OCI-LY7 (cell line): ENCODE data around the gene THAP6. TPM values are rescaled to one million over a fixed set of nuclear protein-coding genes. Genes with fewer than 3 reads are reported as not detected.
"Not testable (repeated sequence)": the region's sequence is repeated elsewhere in the genome, so short reads cannot be mapped to it uniquely, and the experiment has no call there.

Experiments used
- BruUV-seq: library from RNA; stranded (reverse); fragments of 400-500 nt; replicated peaks from 2 replicates; lab custom pipeline; 2021; lab: Mats Ljungman, UMichigan
- CTCF ChIA-PET: fragments of 300-600 bp; sonication (Branson Sonifier 250); formaldehyde crosslinking; loops from one replicate; lab custom pipeline; 2022; ENCODE audit warnings: antibody characterized with exemption; ENCODE audit not compliant: unreplicated experiment; lab: Charles Lee
- POLR2A ChIA-PET: fragments of 300-600 bp; sonication (Branson Sonifier 250); formaldehyde crosslinking; loops from one replicate; lab custom pipeline; 2022; ENCODE audit warnings: antibody characterized with exemption; lab: Charles Lee
- DNase-seq: peaks from one replicate; pipeline ENCODE4 v3.0.0-alpha.2; 2015; ENCODE audit warnings: low spot score
- H2AFZ ChIP-seq: fragments of 200-600 bp; sonication (generic), shearing (Covaris generic); 2 replicates; pipeline ENCODE4 v1.6.1; 2014; ENCODE audit warnings: mild to moderate bottlenecking, antibody characterized with exemption, low read length, moderate library complexity
- H3K27ac ChIP-seq: fragments of 200-600 bp; sonication (generic); 2 replicates; pipeline ENCODE4 v1.5.1; 2014; ENCODE audit warnings: mixed run types, low read depth, mild to moderate bottlenecking, moderate library complexity, low read length, inconsistent platforms; ENCODE audit not compliant: poor library complexity, severe bottlenecking
- H3K36me3 ChIP-seq: fragments of 200-600 bp; sonication (generic); 2 replicates; pipeline ENCODE4 v1.6.1; 2014; ENCODE audit warnings: mild to moderate bottlenecking, antibody characterized with exemption, low read length, moderate library complexity, mixed read lengths; ENCODE audit not compliant: insufficient read depth
- H3K4me1 ChIP-seq: fragments of 200-600 bp; sonication (generic); 2 replicates; pipeline ENCODE4 v1.5.1; 2014; ENCODE audit warnings: mild to moderate bottlenecking, low read length; ENCODE audit not compliant: insufficient read depth, poor library complexity, severe bottlenecking
- H3K4me2 ChIP-seq: fragments of 200-600 bp; sonication (generic); 2 replicates; pipeline ENCODE4 v1.6.1; 2014; ENCODE audit warnings: mild to moderate bottlenecking, low read length
- H3K4me3 ChIP-seq: fragments of 200-600 bp; sonication (generic); 2 replicates; pipeline ENCODE4 v1.5.1; 2014; ENCODE audit warnings: mild to moderate bottlenecking, low read depth, low read length; ENCODE audit not compliant: poor library complexity, severe bottlenecking
- H3K79me2 ChIP-seq: fragments of 200-600 bp; sonication (generic); 2 replicates; pipeline ENCODE4 v1.6.1; 2016; ENCODE audit warnings: low read depth, mild to moderate bottlenecking, low read length, moderate library complexity, mixed read lengths; ENCODE audit not compliant: insufficient read depth
- H3K9me2 ChIP-seq: fragments of 200-600 bp; sonication (generic); 2 replicates; pipeline ENCODE4 v1.6.1; 2016; ENCODE audit warnings: mild to moderate bottlenecking, low read length, mixed read lengths; ENCODE audit not compliant: insufficient read depth
- H3K9me3 ChIP-seq: fragments of 200-600 bp; sonication (generic); 2 replicates; pipeline ENCODE4 v1.6.1; 2014; ENCODE audit warnings: mild to moderate bottlenecking, mixed run types, low read length, mixed read lengths
- H4K20me1 ChIP-seq: fragments of 200-600 bp; sonication (generic); 2 replicates; pipeline ENCODE4 v1.6.1; 2014; ENCODE audit warnings: mild to moderate bottlenecking, antibody characterized with exemption, low read length, moderate library complexity, mixed read lengths; ENCODE audit not compliant: insufficient read depth
- EZH2phosphoT487 ChIP-seq: fragments of 200-600 bp; sonication (generic); IDR thresholded peaks from 2 replicates; pipeline ENCODE4 v1.6.1; 2018; ENCODE audit warnings: low read depth, borderline replicate concordance, mild to moderate bottlenecking, mixed run types, antibody characterized with exemption, low read length, moderate library complexity, mixed read lengths
- intact Hi-C: fragments of 100-400 bp; cut with micrococcal nuclease; formaldehyde crosslinking; loops from one replicate; pipeline ENCODE4 v1.10.0; 2022; ENCODE audit not compliant: unreplicated experiment
- total RNA-seq, 2 experiments: library from RNA; depleted of rRNA in 1 of 2; stranded (reverse); fragments of >200 nt in 1 of 2; shearing (Covaris generic) in 1 of 2; gene quantifications; 2 replicates each; pipeline ENCODE4 v1.2.3, GENCODE V29; 2014 to 2022
- TF ChIP-seq, protein P1 (sequence below): fragments of 200-600 bp; sonication (generic); conservative IDR thresholded peaks from 2 replicates; pipeline ENCODE4 v1.5.1; 2014; ENCODE audit warnings: mild to moderate bottlenecking, antibody characterized with exemption, low read length, moderate library complexity, mixed read lengths

THAP6 gene
- total RNA-seq, 2 experiments from 2014 or later = 15.9 to 27.3 TPM

DNA sequence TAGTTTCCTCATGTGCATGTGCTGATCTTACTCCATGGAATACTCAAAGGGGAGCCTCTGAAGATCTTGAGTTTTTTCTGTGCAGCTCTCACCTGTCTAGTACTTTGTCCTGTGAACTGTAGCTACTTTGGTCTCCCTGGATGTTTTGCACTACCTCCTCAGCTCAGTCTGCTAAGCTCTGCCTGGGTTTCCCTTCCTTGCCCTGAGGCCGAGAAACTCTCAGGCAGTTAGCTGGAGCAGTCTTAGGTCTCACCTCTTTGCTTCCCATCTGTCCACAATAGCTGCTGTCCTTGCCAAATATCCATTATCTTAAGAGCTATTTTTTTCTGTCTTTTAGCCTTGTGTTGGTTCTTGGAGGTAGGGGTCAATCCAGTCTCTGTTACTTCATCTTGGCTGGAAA lies 11.6 kb downstream of the THAP6 start:
- no TSS peak for BruUV-seq
- no peak for TF ChIP-seq EZH2phosphoT487
- TF ChIP-seq, protein P1, sequence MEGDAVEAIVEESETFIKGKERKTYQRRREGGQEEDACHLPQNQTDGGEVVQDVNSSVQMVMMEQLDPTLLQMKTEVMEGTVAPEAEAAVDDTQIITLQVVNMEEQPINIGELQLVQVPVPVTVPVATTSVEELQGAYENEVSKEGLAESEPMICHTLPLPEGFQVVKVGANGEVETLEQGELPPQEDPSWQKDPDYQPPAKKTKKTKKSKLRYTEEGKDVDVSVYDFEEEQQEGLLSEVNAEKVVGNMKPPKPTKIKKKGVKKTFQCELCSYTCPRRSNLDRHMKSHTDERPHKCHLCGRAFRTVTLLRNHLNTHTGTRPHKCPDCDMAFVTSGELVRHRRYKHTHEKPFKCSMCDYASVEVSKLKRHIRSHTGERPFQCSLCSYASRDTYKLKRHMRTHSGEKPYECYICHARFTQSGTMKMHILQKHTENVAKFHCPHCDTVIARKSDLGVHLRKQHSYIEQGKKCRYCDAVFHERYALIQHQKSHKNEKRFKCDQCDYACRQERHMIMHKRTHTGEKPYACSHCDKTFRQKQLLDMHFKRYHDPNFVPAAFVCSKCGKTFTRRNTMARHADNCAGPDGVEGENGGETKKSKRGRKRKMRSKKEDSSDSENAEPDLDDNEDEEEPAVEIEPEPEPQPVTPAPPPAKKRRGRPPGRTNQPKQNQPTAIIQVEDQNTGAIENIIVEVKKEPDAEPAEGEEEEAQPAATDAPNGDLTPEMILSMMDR = no peak
- Histone ChIP-seq H3K36me3 (peaks cover 84% of the 10 kb centered on the region), H3K4me2 (no peak overlapping the region), H3K9me3 (0 out of 2 replicates have a peak, but pooled peaks cover 1% of the 10 kb centered on the region), H3K4me3 (no peak overlapping the region), H3K4me1 (no peaks in the 10 kb centered on the region), H3K9me2 (no peaks in the 10 kb centered on the region), H3K27ac (no peak overlapping the region), H4K20me1 (no peaks in the 10 kb centered on the region), H3K79me2 (no peaks in the 10 kb centered on the region; the same call in 1 of the 2 replicates), H2AFZ (no peak overlapping the region)
- intact Hi-C loops = no loop called here
- ChIA-PET CTCF (no interaction called here), POLR2A (interaction anchor here (4.1 kb wide), 1 partner anchor 10 kb away, joined by 19 read pairs; no protein-coding TSS in a partner anchor)
- no peak for DNase-seq

DNA sequence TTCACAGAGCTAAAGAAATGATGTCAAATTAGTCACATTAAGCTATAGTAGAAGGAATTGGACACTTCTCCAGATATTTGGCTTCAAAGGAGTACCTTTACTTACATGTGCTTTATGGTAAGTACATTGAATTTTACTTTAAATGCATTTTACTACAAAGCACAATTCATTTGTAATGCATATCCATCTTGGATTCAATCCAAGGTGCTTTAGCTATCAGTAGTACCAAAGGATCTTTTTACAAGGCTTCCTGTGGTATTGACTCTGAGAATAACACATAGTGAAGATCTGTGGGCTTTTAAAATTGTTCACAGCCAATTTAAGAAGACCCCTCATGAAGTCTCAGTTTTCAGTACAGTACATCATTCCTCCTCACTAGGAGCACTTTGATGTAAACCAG lies 13.2 kb downstream of the THAP6 start:
- DNase-seq = no peak
- BruUV-seq = no TSS peak
- intact Hi-C loops = no loop called here
- H3K4me1 ChIP-seq = no peaks in the 10 kb centered on the region
- no peak for TF ChIP-seq EZH2phosphoT487
- TF ChIP-seq, protein P1 = no peak
- peaks cover 87% of the 10 kb centered on the region for H3K36me3 ChIP-seq
- H3K79me2 ChIP-seq = no peaks in the 10 kb centered on the region
- no peaks in the 10 kb centered on the region for H3K9me2 ChIP-seq
- no peak overlapping the region for H3K27ac ChIP-seq
- no peak overlapping the region for H2AFZ ChIP-seq
- H3K9me3 ChIP-seq = 0 out of 2 replicates have a peak, but pooled peaks cover 6% of the 10 kb centered on the region
- H3K4me2 ChIP-seq = no peak overlapping the region
- no peak overlapping the region for H3K4me3 ChIP-seq
- no peaks in the 10 kb centered on the region for H4K20me1 ChIP-seq
- ChIA-PET POLR2A (interaction anchor here (1.0 to 4.1 kb wide), 3 partner anchors 12 to 48 kb away, joined by 3 to 19 read pairs (median 3); no protein-coding TSS in a partner anchor), CTCF (no interaction called here)

DNA sequence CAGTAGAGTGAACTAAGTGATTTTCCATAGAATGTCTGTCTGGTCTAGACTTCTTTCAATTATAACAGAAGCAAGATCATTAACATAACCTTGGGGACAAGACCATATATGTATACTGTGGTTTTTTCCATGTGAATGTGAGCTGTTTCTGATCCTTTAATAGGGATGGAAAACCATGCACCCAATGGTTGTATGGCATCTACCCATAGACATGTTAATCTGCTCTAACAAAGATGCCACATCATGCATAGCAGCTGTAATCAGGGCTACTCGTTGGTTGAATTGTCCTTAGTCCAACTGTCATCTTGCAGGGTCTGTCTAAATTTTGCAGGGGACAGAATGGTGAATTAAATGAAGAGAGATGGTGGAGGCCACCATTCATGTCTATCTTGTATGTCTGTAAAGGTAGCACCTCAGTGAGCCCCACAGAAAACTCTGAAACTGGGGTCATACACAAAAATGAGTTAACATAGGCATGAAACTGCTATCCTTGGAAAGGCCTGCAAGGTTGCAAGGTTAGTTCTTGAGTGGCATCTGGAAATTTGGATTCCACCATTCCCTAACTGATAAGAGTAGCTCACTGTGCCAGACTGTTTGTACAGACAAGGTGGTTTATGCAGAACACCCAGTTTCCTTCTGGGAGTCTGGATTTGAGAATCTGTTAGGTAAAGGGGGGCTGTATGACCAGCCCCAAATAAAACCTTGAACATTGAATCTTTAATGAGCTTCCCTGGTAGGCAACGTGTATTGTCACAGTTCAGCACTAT lies 16.5 kb downstream of the THAP6 start:
- Histone ChIP-seq H3K27ac (no peak overlapping the region), H3K9me3 (peaks cover 11% of the 10 kb centered on the region; the same call in 1 of the 2 replicates), H3K79me2 (no peaks in the 10 kb centered on the region), H4K20me1 (no peaks in the 10 kb centered on the region), H2AFZ (no peak overlapping the region), H3K4me3 (no peak overlapping the region), H3K4me2 (no peak overlapping the region), H3K4me1 (no peaks in the 10 kb centered on the region), H3K36me3 (peaks cover 70% of the 10 kb centered on the region), H3K9me2 (no peaks in the 10 kb centered on the region)
- intact Hi-C loops = no loop called here
- ChIA-PET POLR2A (interaction anchor here (1.2 to 1.3 kb wide), 2 partner anchors 15 to 17 kb away, joined by 3 to 5 read pairs; no protein-coding TSS in a partner anchor), CTCF (no interaction called here)
- no peak for TF ChIP-seq EZH2phosphoT487
- TF ChIP-seq, protein P1 = no peak
- BruUV-seq = no TSS peak
- no peak for DNase-seq

DNA sequence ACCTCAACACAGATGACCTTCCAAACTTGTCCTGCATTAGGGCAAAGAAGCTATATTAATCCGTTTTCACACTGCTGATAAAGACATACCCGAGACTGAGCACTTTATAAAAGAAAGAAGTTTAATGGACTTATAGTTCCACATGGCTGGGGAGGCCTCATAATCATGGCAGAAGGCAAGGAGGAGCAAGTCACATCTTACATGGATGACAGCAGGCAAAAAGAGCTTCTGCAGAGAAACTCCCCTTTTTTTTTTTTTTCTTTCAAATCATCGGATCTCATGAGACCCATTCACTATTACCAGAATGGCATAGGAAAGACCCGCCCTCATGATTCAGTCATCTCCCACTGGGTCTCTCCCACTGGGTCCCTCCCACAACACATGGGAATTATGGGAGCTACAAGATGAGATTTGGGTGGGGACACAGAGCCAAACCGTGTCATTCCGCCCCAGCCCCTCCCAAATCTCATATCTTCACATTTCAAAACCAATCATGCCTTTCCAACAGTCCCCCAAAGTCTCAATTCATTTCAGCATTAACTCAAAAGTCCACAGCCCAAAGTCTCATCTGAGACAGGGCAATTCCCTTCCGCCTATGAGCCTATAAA lies 17.4 kb downstream of the THAP6 start:
- intact Hi-C loops, H3K79me2 ChIP-seq, H2AFZ ChIP-seq, BruUV-seq, H3K9me2 ChIP-seq, H3K4me3 ChIP-seq, DNase-seq, H3K4me2 ChIP-seq, H3K27ac ChIP-seq, H3K4me1 ChIP-seq, H4K20me1 ChIP-seq, CTCF ChIA-PET: not testable (repeated sequence)
- peaks cover 13% of the 10 kb centered on the region; the same call in 1 of the 2 replicates for H3K9me3 ChIP-seq
- peaks cover 62% of the 10 kb centered on the region for H3K36me3 ChIP-seq
- POLR2A ChIA-PET = interaction anchor here (0.7 to 1.3 kb wide), 3 partner anchors 16 to 1663 kb away, joined by 3 to 5 read pairs (median 4); no protein-coding TSS in a partner anchor
